ENCODE measurements around the gene PKDCC.

Gene PKDCC

GRCh38 chr2:42047488-42048298, at the start of gene PKDCC:
Gene PKDCC (plus strand): TSS chr2:42048021. CDS start chr2:42048200, 179 bp downstream.
- DNase-seq: peak; percentile 9

- DNase-seq: no peak
Measured at GRCh38 chr2:41998186-41999127, 49.4 kb upstream of the PKDCC start.

GRCh38 chr2:41999128-41999480, 48.7 kb upstream of the PKDCC start:
- no peak for DNase-seq

GRCh38 chr2:41999592-42000281, 48.1 kb upstream of the PKDCC start:
- no peak for DNase-seq

GRCh38 chr2:42001711-42002201, 46.1 kb upstream of the PKDCC start:
- no peak for DNase-seq

- no peak for DNase-seq
Measured at GRCh38 chr2:42007551-42007950, 40.3 kb upstream of the PKDCC start.

- DNase-seq: no peak
Measured at GRCh38 chr2:42008241-42008921, 39.4 kb upstream of the PKDCC start.

GRCh38 chr2:42009657-42010580, 37.9 kb upstream of the PKDCC start:
- DNase-seq: no peak

GRCh38 chr2:42010743-42011298, 37.0 kb upstream of the PKDCC start:
- no peak for DNase-seq

GRCh38 chr2:42012137-42012536, 35.7 kb upstream of the PKDCC start:
- DNase-seq: no peak

- no peak for DNase-seq
Measured at GRCh38 chr2:42012651-42013050, 35.2 kb upstream of the PKDCC start.

GRCh38 chr2:42013409-42013808, 34.4 kb upstream of the PKDCC start:
- DNase-seq: no peak

- DNase-seq: no peak
Measured at GRCh38 chr2:42021464-42021863, 26.4 kb upstream of the PKDCC start.

GRCh38 chr2:42025151-42025582, 22.7 kb upstream of the PKDCC start:
- no peak for DNase-seq

- no peak for DNase-seq
Measured at GRCh38 chr2:42026272-42026671, 21.5 kb upstream of the PKDCC start.

- no peak for DNase-seq
Measured at GRCh38 chr2:42028571-42029148, 19.2 kb upstream of the PKDCC start.

- DNase-seq: no peak
Measured at GRCh38 chr2:42029171-42029570, 18.6 kb upstream of the PKDCC start.

GRCh38 chr2:42029639-42030199, 18.1 kb upstream of the PKDCC start:
- DNase-seq: no peak

GRCh38 chr2:42030200-42030759, 17.5 kb upstream of the PKDCC start:
- no peak for DNase-seq

GRCh38 chr2:42030829-42031228, 17.0 kb upstream of the PKDCC start:
- DNase-seq: no peak
